Measurements from ENCODE around the gene CPOX.

CPOX gene

GRCh38 chr3:98603580-98603979, 10.2 kb upstream of the CPOX start:
- H3K4me2 ChIP-seq (ENCODE audit: low read depth, low read length): no peak overlapping the region
- H3K4me3 ChIP-seq (ENCODE audit: low read length): no peak overlapping the region
- H3K9me3 ChIP-seq (replicated peaks; ENCODE audit: insufficient read depth, low read length): no peaks in the 10 kb centered on the region
- no peak for DNase-seq
- no peaks in the 10 kb centered on the region for H3F3A ChIP-seq (ENCODE audit: insufficient read depth, low read length)
- no peak overlapping the region for H3K9ac ChIP-seq (ENCODE audit: low read length)
- H3K79me2 ChIP-seq (ENCODE audit: low read length): no peaks in the 10 kb centered on the region
- H3K9me2 ChIP-seq (replicated peaks; ENCODE audit: insufficient read depth, low read length): no peaks in the 10 kb centered on the region
- TF ChIP-seq CTCF (IDR thresholded peaks at IDR 0.05; ENCODE audit: low read length) (no peak), EZH2phosphoT487 (IDR thresholded peaks at IDR 0.05; ENCODE audit: low read length) (no peak), EZH2 (optimal IDR thresholded peaks at IDR 0.05; ENCODE audit: low read depth, low read length) (no peak)
- peaks cover 16% of the 10 kb centered on the region for H3K4me1 ChIP-seq (ENCODE audit: low read length)
- H3K27ac ChIP-seq (ENCODE audit: low read length): no peak overlapping the region
- no peaks in the 10 kb centered on the region for H3K36me3 ChIP-seq (replicated peaks; ENCODE audit: insufficient read depth, low read length)
- no peaks in the 10 kb centered on the region for H4K20me1 ChIP-seq (ENCODE audit: insufficient read depth, low read length)
- no peak overlapping the region for H2AFZ ChIP-seq (ENCODE audit: low read length)
- no peaks in the 10 kb centered on the region for H3K27me3 ChIP-seq (replicated peaks; ENCODE audit: insufficient read depth, low read length)

GRCh38 chr3:98602078-98602678, 8.8 kb upstream of the CPOX start:
- Histone ChIP-seq H4K20me1 (ENCODE audit: insufficient read depth, low read length) (no peaks in the 10 kb centered on the region), H3K9ac (ENCODE audit: low read length) (no peak overlapping the region), H3K4me1 (ENCODE audit: low read length) (peaks cover 26% of the 10 kb centered on the region), H3F3A (ENCODE audit: insufficient read depth, low read length) (no peaks in the 10 kb centered on the region), H2AFZ (ENCODE audit: low read length) (no peak overlapping the region), H3K36me3 (replicated peaks; ENCODE audit: insufficient read depth, low read length) (no peaks in the 10 kb centered on the region), H3K27me3 (replicated peaks; ENCODE audit: insufficient read depth, low read length) (no peaks in the 10 kb centered on the region), H3K9me2 (replicated peaks; ENCODE audit: insufficient read depth, low read length) (no peaks in the 10 kb centered on the region), H3K4me2 (ENCODE audit: low read depth, low read length) (no peak overlapping the region), H3K4me3 (ENCODE audit: low read length) (no peak overlapping the region), H3K27ac (ENCODE audit: low read length) (no peak overlapping the region), H3K9me3 (replicated peaks; ENCODE audit: insufficient read depth, low read length) (no peaks in the 10 kb centered on the region), H3K79me2 (ENCODE audit: low read length) (no peaks in the 10 kb centered on the region)
- peak; percentile 68 for DNase-seq
- TF ChIP-seq CTCF (IDR thresholded peaks at IDR 0.05; ENCODE audit: low read length) (peak; percentile 89), EZH2phosphoT487 (IDR thresholded peaks at IDR 0.05; ENCODE audit: low read length) (no peak)

GRCh38 chr3:98601180-98601579, 7.8 kb upstream of the CPOX start:
- H3K36me3 ChIP-seq (replicated peaks; ENCODE audit: insufficient read depth, low read length): no peaks in the 10 kb centered on the region
- no peaks in the 10 kb centered on the region for H3F3A ChIP-seq (ENCODE audit: insufficient read depth, low read length)
- H4K20me1 ChIP-seq (ENCODE audit: insufficient read depth, low read length): no peaks in the 10 kb centered on the region
- H3K4me1 ChIP-seq (ENCODE audit: low read length): peaks cover 26% of the 10 kb centered on the region
- H3K79me2 ChIP-seq (ENCODE audit: low read length): no peaks in the 10 kb centered on the region
- no peak overlapping the region for H3K9ac ChIP-seq (ENCODE audit: low read length)
- no peak overlapping the region for H3K27ac ChIP-seq (ENCODE audit: low read length)
- H3K9me2 ChIP-seq (replicated peaks; ENCODE audit: insufficient read depth, low read length): no peaks in the 10 kb centered on the region
- TF ChIP-seq EZH2 (optimal IDR thresholded peaks at IDR 0.05; ENCODE audit: low read depth, low read length) (no peak), EZH2phosphoT487 (IDR thresholded peaks at IDR 0.05; ENCODE audit: low read length) (no peak), CTCF (IDR thresholded peaks at IDR 0.05; ENCODE audit: low read length) (no peak)
- H3K9me3 ChIP-seq (replicated peaks; ENCODE audit: insufficient read depth, low read length): no peaks in the 10 kb centered on the region
- H3K27me3 ChIP-seq (replicated peaks; ENCODE audit: insufficient read depth, low read length): no peaks in the 10 kb centered on the region
- no peak overlapping the region for H3K4me3 ChIP-seq (ENCODE audit: low read length)
- no peak overlapping the region for H3K4me2 ChIP-seq (ENCODE audit: low read depth, low read length)
- no peak overlapping the region for H2AFZ ChIP-seq (ENCODE audit: low read length)
- no peak for DNase-seq
